Hippocampal formation (tissue), 2 donors: ENCODE measurements around the gene MAPRE3.
"Not testable (repeated sequence)": the region's sequence is repeated elsewhere in the genome, so short reads cannot be mapped to it uniquely, and the experiment has no call there.

Experiments
- DNase-seq, 2 donors: peaks; one replicate each; lab custom pipeline; 2025; lab: John Stamatoyannopoulos, UW

MAPRE3 gene

DNA sequence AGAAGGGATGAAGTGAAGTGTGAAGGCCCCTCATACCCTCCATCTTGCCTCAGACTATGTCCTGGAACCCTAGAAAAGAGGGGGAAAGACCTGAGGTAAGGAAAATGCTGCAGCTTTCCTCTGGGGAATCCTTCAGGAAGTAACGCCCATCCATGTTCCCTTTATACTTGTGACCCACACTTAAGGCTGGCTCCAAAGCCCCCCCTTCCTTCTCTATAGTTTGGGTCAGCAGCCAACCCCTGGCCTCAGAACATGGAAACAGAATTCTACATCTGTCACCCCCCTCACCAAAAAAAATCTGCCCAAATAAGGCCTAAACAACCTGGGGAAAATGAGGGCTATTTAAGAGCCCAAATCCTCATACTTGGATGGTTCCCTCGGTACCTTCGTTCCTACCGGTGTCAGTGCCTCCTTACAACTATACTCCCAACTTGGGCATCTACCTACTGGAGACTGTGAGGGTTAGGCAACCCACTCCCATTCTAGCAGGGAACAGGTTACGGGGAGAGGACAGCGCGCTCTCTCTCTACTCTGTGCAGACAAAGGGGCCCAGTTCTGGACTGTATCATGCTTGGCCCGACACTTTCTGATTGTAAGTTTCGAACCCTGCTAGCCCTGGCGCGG lies 100.3 kb downstream of the MAPRE3 start:
- DNase-seq = no peak

DNA sequence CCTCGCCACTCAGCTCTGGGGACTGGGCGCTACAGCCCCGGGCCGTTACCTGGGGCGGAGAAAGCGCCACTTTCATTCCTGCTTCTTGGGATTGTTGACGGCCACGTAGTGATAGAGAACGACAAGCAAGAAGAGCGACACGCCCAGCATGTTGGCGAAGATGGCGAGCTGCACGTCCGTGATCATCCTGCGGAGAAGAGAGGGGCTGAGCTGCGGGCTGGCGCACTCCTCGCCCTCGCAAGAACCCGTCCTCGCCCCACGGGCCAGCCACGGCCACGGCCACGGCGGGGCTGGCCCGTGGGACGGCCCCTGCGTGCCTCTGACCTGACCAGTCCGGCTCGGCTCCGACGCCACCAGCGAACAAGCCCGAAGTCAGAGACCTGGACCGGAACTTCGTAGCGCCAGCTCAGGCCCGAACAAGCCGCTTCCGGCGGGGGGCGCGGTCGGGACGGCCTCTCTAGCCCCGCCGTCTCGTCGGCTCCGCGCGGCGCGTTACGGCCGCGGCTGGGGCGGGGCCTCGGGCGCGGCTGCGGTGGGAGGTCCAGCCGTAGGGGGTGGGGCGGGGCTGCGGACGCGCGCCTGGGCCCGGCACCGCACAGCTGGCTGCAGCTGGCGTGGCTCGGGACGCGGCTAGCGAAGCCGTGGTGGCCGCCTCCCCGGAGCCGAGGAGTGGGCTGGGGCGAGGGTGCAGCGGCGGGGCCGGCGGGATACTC lies 101.0 kb downstream of the MAPRE3 start, which contains the start of gene OST4:
OST4 (minus strand) TSS at position 378 of the 713 bp plus-strand sequence.
- DNase-seq = peak; percentile 92 to 93

DNA sequence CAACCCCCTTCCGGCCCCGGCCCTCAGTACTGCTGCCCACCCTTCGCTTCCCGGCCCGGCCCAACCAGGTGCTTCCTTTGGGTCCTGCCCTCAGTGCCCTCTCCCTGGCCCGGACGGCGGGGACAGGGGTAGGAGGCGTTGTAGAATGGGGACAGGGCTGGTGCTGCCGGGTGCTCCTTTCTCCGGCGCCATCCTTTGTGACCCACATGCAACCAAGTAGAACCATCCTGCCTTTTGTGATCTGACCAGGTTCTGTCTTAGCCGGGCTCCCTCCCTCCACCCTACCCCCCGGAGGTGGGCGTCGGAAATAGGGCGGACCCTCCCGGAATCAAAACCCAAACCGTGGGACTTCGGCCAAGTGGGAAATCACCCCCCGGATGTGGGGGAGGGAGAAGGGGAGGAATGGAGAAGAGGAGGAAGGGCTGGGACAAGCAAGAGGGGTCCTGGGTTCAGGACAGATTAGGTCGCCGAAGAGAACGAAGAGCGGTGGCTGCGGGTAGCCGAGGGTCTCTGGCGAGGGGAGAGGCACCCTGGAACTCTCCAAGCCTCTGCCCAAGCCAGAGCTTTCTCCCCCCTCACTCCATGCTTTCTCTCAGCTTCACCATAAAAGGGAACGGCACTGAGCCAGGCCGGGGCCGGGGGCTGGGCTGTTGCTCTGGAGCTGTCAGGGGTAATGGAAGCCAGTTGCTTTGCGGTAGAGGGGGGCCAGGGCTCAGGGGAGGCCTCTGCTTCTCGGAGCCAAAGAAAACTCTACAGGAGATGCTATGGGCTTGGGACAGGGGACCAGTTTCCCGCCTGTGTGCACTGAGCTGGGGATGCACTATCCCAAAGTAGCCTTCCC lies 101.8 kb downstream of the MAPRE3 start:
- DNase-seq = peak in 1 of 2 donors; percentile 14

DNA sequence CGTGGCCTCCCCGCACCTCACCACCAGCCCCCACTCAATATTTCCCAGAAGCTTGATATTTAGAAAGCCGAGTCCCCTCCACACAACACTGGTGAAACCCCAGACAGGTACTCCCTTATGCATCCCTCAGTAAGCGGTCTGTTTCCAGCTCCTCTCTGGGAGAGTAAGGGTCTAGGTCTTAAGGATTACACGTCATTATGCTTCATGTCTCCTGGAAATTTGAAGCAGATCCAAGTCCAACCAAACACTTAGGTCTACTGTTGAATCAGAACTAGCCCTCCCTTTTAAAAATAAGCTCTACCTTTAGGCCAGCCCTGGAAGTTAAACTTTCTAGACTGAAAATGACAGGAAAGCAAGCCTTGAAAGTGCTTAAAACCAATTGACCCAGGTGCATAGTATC lies 102.5 kb downstream of the MAPRE3 start:
- no peak for DNase-seq

DNA sequence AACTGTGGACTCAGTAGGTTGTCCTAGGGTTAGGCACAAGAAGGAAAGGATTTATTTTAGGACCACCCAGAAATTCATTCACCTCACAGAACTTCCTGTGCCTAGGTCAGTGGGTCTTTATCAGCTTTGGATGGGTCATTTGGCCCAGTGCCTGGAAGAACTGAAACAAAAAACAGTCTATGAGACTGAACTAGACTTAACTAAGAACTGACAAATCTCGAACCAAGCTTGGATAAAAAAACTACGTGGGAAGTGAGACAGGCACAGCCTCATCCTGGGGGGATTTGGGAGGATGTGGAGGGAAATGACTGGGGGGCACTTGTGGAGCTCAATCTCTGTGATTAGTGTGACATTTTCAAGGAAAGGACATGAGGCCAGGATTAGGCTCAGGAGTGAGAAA lies 103.3 kb downstream of the MAPRE3 start:
- no peak for DNase-seq

DNA sequence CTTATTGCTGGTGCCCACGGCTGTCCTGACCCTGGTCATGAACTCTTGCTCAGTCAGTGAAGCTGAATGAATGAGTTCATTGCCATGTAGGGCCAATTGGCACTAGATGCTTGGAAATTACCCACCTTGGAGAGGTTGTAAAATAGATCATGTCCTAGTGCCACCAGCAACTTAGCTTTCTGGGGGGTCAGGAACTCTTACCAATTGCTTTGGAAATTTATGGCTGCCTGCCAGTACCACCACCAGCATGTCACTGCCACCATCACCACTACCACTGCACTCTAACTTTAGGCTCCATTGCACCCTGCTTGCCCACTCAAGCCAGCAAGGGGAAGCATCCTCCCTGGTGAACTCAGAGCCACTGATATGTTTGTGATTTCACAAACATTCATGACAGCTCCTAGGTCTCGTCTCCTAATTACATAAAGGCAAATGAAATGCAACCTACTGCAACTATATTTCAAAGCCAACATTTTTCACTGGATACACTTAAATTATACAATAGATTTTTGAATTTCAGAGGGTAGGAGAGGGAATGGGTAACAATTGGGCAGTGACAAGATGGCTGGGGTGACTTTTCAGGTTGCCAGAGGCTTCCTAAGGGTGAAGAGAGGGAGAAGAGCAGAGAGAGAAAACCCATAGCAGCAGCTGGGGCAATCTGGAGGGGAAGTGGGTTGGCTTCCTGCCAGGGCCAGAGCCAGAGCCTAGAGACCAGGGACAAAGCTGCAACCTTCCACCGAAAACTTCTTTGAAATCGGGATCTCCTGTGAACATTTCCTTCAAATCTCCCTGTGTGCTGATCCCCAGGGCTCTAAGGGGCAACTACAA lies 104.5 kb downstream of the MAPRE3 start:
- DNase-seq = no peak

DNA sequence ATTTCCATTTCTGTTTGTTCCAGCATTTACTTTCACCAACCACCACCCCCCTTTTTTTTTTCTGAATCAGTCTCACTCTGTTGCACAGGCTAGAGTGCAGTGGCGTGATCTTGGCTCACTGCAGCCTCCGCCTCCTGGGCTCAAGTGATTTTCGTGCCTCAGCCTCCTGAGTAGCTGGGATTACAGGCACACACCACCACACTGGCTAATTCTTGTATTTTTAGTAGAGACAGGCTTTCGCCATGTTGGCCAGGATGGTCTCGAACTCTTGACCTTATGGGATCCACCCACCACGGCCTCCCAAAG lies 105.1 kb downstream of the MAPRE3 start:
- DNase-seq = not testable (repeated sequence)

DNA sequence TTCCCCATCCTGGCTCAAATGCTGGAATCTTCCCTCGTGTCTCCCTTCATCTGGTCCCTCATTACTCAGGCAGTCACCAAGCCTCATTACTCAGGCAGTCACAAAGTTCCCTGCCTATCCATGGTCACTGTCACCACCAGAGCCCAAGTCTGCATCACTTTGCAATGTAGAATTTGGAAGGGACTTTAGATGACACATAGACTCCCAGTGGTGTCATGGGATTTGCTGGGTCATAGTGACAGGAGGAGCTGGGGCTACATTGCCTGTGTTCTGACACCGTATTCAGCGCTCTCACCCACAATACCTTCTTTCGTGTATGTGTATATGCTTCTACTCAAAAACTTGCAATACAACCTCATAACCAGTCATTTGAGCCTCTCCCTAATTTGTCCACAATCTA lies 105.9 kb downstream of the MAPRE3 start:
- DNase-seq = no peak
